Neuronal stem cell (in vitro differentiated cells): Measurements from ENCODE around the gene CRYBA1.
A peak's percentile ranks its signal among the peaks of the same experiment; 100 is the strongest.

ENCODE experiments used
- DNase-seq: peaks from one replicate; pipeline ENCODE4 v3.0.0-alpha.2; 2013; ENCODE audit warnings: low spot score
- H2AFZ ChIP-seq: one replicate; pipeline ENCODE4 v1.6.1; 2013; ENCODE audit warnings: mild to moderate bottlenecking, low read length, inconsistent platforms
- H2AK5ac ChIP-seq: 2 replicates; pipeline ENCODE4 v1.6.1; 2013; ENCODE audit warnings: low read depth, mild to moderate bottlenecking, inconsistent platforms, low read length, moderate library complexity, mixed read lengths
- H2BK120ac ChIP-seq: 2 replicates; pipeline ENCODE4 v1.6.1; 2013; ENCODE audit warnings: low read depth, mild to moderate bottlenecking, inconsistent platforms, low read length, moderate library complexity, mixed read lengths
- H2BK12ac ChIP-seq: one replicate; pipeline ENCODE4 v1.6.1; 2013; ENCODE audit warnings: low read length, inconsistent platforms
- H2BK15ac ChIP-seq: 2 replicates; pipeline ENCODE4 v1.6.1; 2013; ENCODE audit warnings: mild to moderate bottlenecking, low read length, inconsistent platforms, mixed read lengths
- H2BK5ac ChIP-seq: one replicate; pipeline ENCODE4 v1.6.1; 2013; ENCODE audit warnings: inconsistent platforms, mild to moderate bottlenecking, low read length, moderate library complexity
- H3K14ac ChIP-seq: one replicate; pipeline ENCODE4 v1.6.1; 2013; ENCODE audit warnings: low read length, inconsistent platforms
- H3K18ac ChIP-seq: 2 replicates; pipeline ENCODE4 v1.6.1; 2013; ENCODE audit warnings: low read length, inconsistent platforms
- H3K23ac ChIP-seq: 2 replicates; pipeline ENCODE4 v1.6.1; 2013; ENCODE audit warnings: low read depth, mild to moderate bottlenecking, mixed read lengths, low read length, inconsistent platforms; ENCODE audit not compliant: poor library complexity
- H3K27ac ChIP-seq: replicated peaks from 3 replicates; pipeline ENCODE4 v1.5.1; 2013; ENCODE audit warnings: low read length, inconsistent platforms
- H3K27me3 ChIP-seq, 3 experiments: 2 replicates each; pipeline ENCODE4 v1.6.1; 2013; ENCODE audit warnings: low read length in 3 of 3, mild to moderate bottlenecking in 2 of 3, inconsistent platforms in 1 of 3, low read depth in 1 of 3, mixed read lengths in 1 of 3, moderate library complexity in 1 of 3; ENCODE audit not compliant: control insufficient read depth in 3 of 3, insufficient read depth in 3 of 3
- H3K36me3 ChIP-seq, 2 donors: replicated peaks in 1 of 2; 2 replicates each; pipeline ENCODE4 v1.6.1; 2013; ENCODE audit warnings: low read length in 2 of 2; ENCODE audit not compliant: control insufficient read depth in 2 of 2, insufficient read depth in 2 of 2
- H3K4ac ChIP-seq: 2 replicates; pipeline ENCODE4 v1.6.1; 2013; ENCODE audit warnings: inconsistent platforms, mild to moderate bottlenecking, low read length, moderate library complexity
- H3K4me1 ChIP-seq, 2 donors: 1 replicate in 1 of 2; 2 replicates in 1 of 2; pipeline ENCODE4 v1.6.1; 2013; ENCODE audit warnings: low read length in 2 of 2, low read depth in 1 of 2; ENCODE audit not compliant: control insufficient read depth in 2 of 2, insufficient read depth in 1 of 2
- H3K4me2 ChIP-seq: one replicate; pipeline ENCODE4 v1.6.1; 2013; ENCODE audit warnings: mild to moderate bottlenecking, low read length, inconsistent platforms; ENCODE audit not compliant: insufficient read depth, poor library complexity, severe bottlenecking
- H3K4me3 ChIP-seq, 2 donors: 2 replicates each; pipeline ENCODE4 v1.5.1; 2013; ENCODE audit warnings: low read length in 2 of 2, mild to moderate bottlenecking in 2 of 2, inconsistent platforms in 1 of 2, moderate library complexity in 1 of 2
- H3K79me1 ChIP-seq: one replicate; pipeline ENCODE4 v1.6.1; 2013; ENCODE audit warnings: low read depth, mild to moderate bottlenecking, inconsistent platforms, low read length, moderate library complexity
- H3K9ac ChIP-seq: one replicate; pipeline ENCODE4 v1.6.1; 2013; ENCODE audit warnings: mild to moderate bottlenecking, low read depth, low read length, inconsistent platforms; ENCODE audit not compliant: poor library complexity
- H3K9me3 ChIP-seq, 2 donors: replicated peaks in 1 of 2; 2 replicates each; pipeline versions ENCODE3 to v1.6.1; 2013; ENCODE audit warnings: low read length in 2 of 2, mild to moderate bottlenecking in 2 of 2, inconsistent platforms in 1 of 2, low read depth in 1 of 2, mixed read lengths in 1 of 2, moderate library complexity in 1 of 2; ENCODE audit not compliant: control insufficient read depth in 2 of 2, insufficient read depth in 1 of 2
- H4K8ac ChIP-seq: one replicate; pipeline ENCODE4 v1.6.1; 2013; ENCODE audit warnings: low read depth, mild to moderate bottlenecking, inconsistent platforms, low read length, moderate library complexity
- H4K91ac ChIP-seq: one replicate; pipeline ENCODE4 v1.6.1; 2013; ENCODE audit warnings: low read length, low read depth, mild to moderate bottlenecking, inconsistent platforms; ENCODE audit not compliant: poor library complexity
- WGBS, 2 donors: extraction: QIAGEN DNeasy Blood & Tissue Kit; methylation state at CpG; one replicate each; pipeline ENCODE4 v1.1.7; 2013; ENCODE audit warnings: missing lambda C conversion rate in 2 of 2, mixed read lengths in 1 of 2; ENCODE audit not compliant: insufficient read length in 2 of 2, insufficient replicate concordance in 1 of 2; ENCODE audit errors: extremely low coverage in 2 of 2; 5-methylcytosine and 5-hydroxymethylcytosine counted together

The CRYBA1 gene

DNA sequence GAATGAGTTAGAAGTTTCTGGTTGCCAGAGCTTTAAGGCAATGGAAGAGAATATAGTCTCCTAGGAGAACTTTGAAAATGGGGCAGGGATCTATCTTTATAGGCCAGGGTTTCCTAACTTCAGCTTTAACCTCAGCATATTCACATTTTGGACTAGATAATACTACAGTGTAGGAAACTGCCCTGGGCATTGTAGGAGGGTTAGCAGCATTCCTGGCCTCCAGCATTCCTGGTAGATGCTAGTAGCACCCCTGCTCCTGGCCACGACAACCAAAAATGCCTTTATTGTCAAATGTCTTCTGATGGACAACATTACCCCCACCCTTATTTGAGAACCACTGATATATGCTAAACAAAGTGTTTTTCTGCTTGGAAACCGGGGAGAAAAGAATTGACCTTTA is 38.7 kb upstream of the CRYBA1 start:
- H4K8ac ChIP-seq, result no peak overlapping the region
- H2BK5ac ChIP-seq, result no peak overlapping the region
- H3K9ac ChIP-seq, result no peak overlapping the region
- peaks cover 10 to 11% of the 10 kb centered on the region in 2 donors for H3K4me1 ChIP-seq
- no peak overlapping the region for H2BK120ac ChIP-seq
- H3K27ac ChIP-seq, result no peak overlapping the region
- no peak overlapping the region for H3K4me3 ChIP-seq
- H3K36me3 ChIP-seq, result no peaks in the 10 kb centered on the region
- no peaks in the 10 kb centered on the region for H3K79me1 ChIP-seq
- peak overlapping the region; percentile 12 for H2AFZ ChIP-seq
- no peak overlapping the region for H3K4me2 ChIP-seq
- no peaks in the 10 kb centered on the region for H3K27me3 ChIP-seq
- no peak overlapping the region for H2BK12ac ChIP-seq
- WGBS, 2 donors, result no CpG with 5 or more reads among the region's 2 CpGs
- DNase-seq, result no peak
- no peak overlapping the region for H3K14ac ChIP-seq
- no peak overlapping the region for H2AK5ac ChIP-seq
- no peak overlapping the region for H3K23ac ChIP-seq
- H3K9me3 ChIP-seq, result no peaks in the 10 kb centered on the region
- no peak overlapping the region for H3K18ac ChIP-seq
- no peak overlapping the region for H3K4ac ChIP-seq
- no peak overlapping the region for H2BK15ac ChIP-seq
- H4K91ac ChIP-seq, result no peak overlapping the region

DNA sequence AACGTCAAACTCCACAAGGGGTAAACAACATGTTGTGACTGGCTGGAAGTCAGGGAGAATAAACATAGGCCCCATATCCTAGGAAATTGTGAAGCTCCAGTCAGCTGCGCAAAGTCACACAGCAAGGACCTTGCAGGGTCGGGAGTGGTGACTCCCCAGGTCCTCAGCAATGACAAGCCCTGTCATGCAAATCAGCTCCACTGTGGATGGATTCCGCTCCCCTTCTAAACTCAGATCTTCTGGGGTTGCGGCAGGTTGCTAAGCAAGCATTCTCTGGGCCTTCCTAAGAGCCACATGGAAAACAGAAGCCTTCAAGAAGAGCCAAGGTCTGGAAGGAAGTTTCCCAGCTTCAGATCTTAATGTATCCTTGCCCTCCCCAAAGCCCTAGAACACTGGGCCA is 37.6 kb upstream of the CRYBA1 start:
- H4K8ac ChIP-seq, result no peak overlapping the region
- no peak overlapping the region for H3K4me2 ChIP-seq
- no peak overlapping the region for H3K14ac ChIP-seq
- no peak overlapping the region for H2BK15ac ChIP-seq
- DNase-seq, result no peak
- no peak overlapping the region for H3K4ac ChIP-seq
- H3K9ac ChIP-seq, result no peak overlapping the region
- H2BK5ac ChIP-seq, result no peak overlapping the region
- H3K9me3 ChIP-seq, result no peaks in the 10 kb centered on the region
- peaks cover 10 to 11% of the 10 kb centered on the region in 2 donors for H3K4me1 ChIP-seq
- no peak overlapping the region for H3K4me3 ChIP-seq
- no peaks in the 10 kb centered on the region for H3K36me3 ChIP-seq
- H2AK5ac ChIP-seq, result no peak overlapping the region
- no peaks in the 10 kb centered on the region for H3K27me3 ChIP-seq
- H2AFZ ChIP-seq, result peak overlapping the region; percentile 54
- H4K91ac ChIP-seq, result no peak overlapping the region
- H3K18ac ChIP-seq, result peak overlapping the region; percentile 42
- WGBS, 2 donors, result no CpG with 5 or more reads among the region's 5 CpGs
- no peak overlapping the region for H2BK120ac ChIP-seq
- no peak overlapping the region for H3K23ac ChIP-seq
- no peaks in the 10 kb centered on the region for H3K79me1 ChIP-seq
- H2BK12ac ChIP-seq, result no peak overlapping the region
- no peak overlapping the region for H3K27ac ChIP-seq

DNA sequence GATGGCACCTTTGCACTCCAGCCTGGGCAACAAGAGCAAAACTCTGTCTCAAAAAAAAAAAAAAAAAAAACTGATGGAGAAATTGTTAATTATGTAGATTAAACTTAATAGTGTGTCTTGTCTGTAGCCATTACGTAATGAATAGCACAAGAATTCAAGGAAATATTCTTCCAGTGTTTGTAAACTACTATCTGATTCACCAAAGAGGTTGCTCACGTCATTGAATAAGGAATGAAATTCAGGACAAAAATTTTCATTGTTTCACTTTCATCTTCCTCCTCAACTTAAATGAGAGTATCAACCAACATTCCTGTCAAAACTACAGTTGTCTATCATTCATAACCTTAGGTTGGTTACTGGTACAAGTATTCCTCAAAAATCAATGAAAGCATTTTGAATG is 35.8 kb upstream of the CRYBA1 start:
- Histone ChIP-seq H3K27ac (no peak overlapping the region), H2AK5ac (no peak overlapping the region), H2AFZ (no peak overlapping the region), H3K36me3 (no peaks in the 10 kb centered on the region), H3K4me1 (peaks cover 10 to 11% of the 10 kb centered on the region in 2 donors), H3K79me1 (no peaks in the 10 kb centered on the region), H2BK120ac (no peak overlapping the region), H2BK12ac (no peak overlapping the region), H3K4me3 (no peak overlapping the region), H3K4me2 (no peak overlapping the region), H4K8ac (no peak overlapping the region), H3K4ac (no peak overlapping the region), H3K9ac (no peak overlapping the region), H2BK15ac (no peak overlapping the region), H3K18ac (no peak overlapping the region), H2BK5ac (no peak overlapping the region), H3K14ac (no peak overlapping the region), H3K9me3 (no peaks in the 10 kb centered on the region), H4K91ac (no peak overlapping the region), H3K27me3 (no peaks in the 10 kb centered on the region), H3K23ac (no peak overlapping the region)
- no peak for DNase-seq
- no CpG with 5 or more reads among the region's 2 CpGs for WGBS, 2 donors

DNA sequence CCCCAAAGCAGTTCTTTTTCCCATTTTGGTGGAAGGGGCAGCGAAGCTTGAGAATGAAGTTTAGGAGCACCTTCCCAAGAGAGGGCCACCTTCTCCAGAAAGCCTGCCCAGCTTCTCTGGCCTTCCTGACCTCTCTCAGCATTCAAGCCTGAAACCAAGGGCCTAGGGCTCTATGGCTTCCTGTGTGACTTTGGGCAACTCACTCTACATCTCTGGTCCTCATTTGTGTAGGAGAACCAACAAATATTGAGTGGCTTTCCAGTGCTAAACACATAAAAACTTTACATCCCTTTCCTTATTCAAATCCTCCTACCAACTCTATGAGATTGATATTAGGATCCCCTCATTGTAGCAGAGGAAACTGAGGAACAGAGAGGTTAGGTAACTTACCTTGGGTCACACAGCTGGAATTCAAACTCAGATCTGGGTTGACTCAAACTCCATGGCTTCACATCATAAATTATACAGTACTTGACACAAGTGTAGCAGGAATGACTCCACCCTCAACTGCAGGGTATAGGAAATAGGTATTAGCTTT is 34.5 kb upstream of the CRYBA1 start:
- Histone ChIP-seq H3K18ac (peak overlapping the region; percentile 60), H2BK15ac (no peak overlapping the region), H2BK12ac (no peak overlapping the region), H3K14ac (no peak overlapping the region), H2BK5ac (no peak overlapping the region), H4K8ac (no peak overlapping the region), H3K23ac (no peak overlapping the region), H2AFZ (no peak overlapping the region), H3K9me3 (no peaks in the 10 kb centered on the region), H3K27me3 (no peaks in the 10 kb centered on the region), H2BK120ac (peak overlapping the region; percentile 78), H3K4me3 (no peak overlapping the region), H3K4ac (no peak overlapping the region), H3K27ac (no peak overlapping the region), H3K4me2 (no peak overlapping the region), H3K79me1 (no peaks in the 10 kb centered on the region), H3K9ac (no peak overlapping the region), H4K91ac (no peak overlapping the region), H2AK5ac (no peak overlapping the region), H3K36me3 (no peaks in the 10 kb centered on the region), H3K4me1 (peaks cover 11 to 13% of the 10 kb centered on the region in 2 donors)
- WGBS, 2 donors, result no CpG with 5 or more reads among the region's 1 CpG
- DNase-seq, result no peak
